Testis (tissue), 5 donors: ENCODE results near the gene PLA2G4D. TPM values are rescaled to one million over a fixed set of nuclear protein-coding genes. Genes with fewer than 3 reads are reported as not detected.

ENCODE experiments used
- DNase-seq: peaks from one replicate; pipeline ENCODE4 v3.0.0-alpha.2; 2019
- H3K27ac ChIP-seq, 2 donors: fragments of 200-600 bp; sonication (generic); one replicate each; pipeline ENCODE4 v1.5.1; 2019
- H3K27me3 ChIP-seq: fragments of 200-600 bp; sonication (generic); one replicate; pipeline ENCODE4 v1.5.1; 2019
- H3K36me3 ChIP-seq: fragments of 200-600 bp; sonication (generic); one replicate; pipeline ENCODE4 v1.5.1; 2017; ENCODE audit warnings: low read depth; ENCODE audit errors: missing control alignments
- H3K4me1 ChIP-seq: fragments of 200-600 bp; sonication (generic); one replicate; pipeline ENCODE4 v1.5.1; 2019
- H3K4me3 ChIP-seq, 2 donors: fragments of 200-600 bp; sonication (generic); one replicate each; pipeline ENCODE4 v1.5.1; 2017 to 2019
- H3K9me3 ChIP-seq: fragments of 200-600 bp; sonication (generic); one replicate; pipeline ENCODE4 v1.5.1; 2017
- POLR2A ChIP-seq: fragments of 450-650 bp; IDR thresholded peaks from one replicate; pipeline ENCODE4 v1.6.1; 2017; ENCODE audit warnings: antibody characterized with exemption, mild to moderate bottlenecking, moderate library complexity
- WGBS, 2 donors: methylation state at CpG; one replicate each; pipeline ENCODE4 v1.1.5; 2018; 5-methylcytosine and 5-hydroxymethylcytosine counted together
- intact Hi-C: fragments of 100-400 bp; cut with DNase I; formaldehyde crosslinking; loops from one replicate; pipeline ENCODE4 v1.15.1; 2023; ENCODE audit warnings: low total_unique reads
- long read RNA-seq, 2 donors: transcript quantifications; one replicate each; lab custom pipeline, GENCODE V29; 2026
- polyA plus RNA-seq: library from polyadenylated mRNA; stranded (reverse); fragments of 350-450 nt; fragmentation: Illumina TruSeq; extraction: RNeasy Lipid Tissue Mini Kit (QIAGEN cat#74804); gene quantifications from one replicate; pipeline ENCODE4 v1.2.3, GENCODE V29; 2014; ENCODE audit warnings: low read depth, low replicate concordance; ENCODE audit not compliant: insufficient read depth
- total RNA-seq, 2 donors: library from RNA; depleted of rRNA; stranded (reverse); fragments of >200 nt; gene quantifications; one replicate each; pipeline ENCODE4 v1.2.3, GENCODE V29; 2016
- TF ChIP-seq, protein P1 (sequence below), 3 experiments: fragments of 450-650 bp in 2 of 3; fragments of 200-600 bp in 1 of 3; sonication (generic) in 1 of 3; IDR thresholded peaks; one replicate each; pipeline ENCODE4 v1.5.1; 2016 to 2019; ENCODE audit warnings: antibody characterized with exemption in 3 of 3, mild to moderate bottlenecking in 2 of 3, moderate library complexity in 1 of 3

PLA2G4D gene
- total RNA-seq (under 1 TPM; 0.16 to 0.43 TPM), polyA plus RNA-seq (0.11 TPM)
- long read RNA-seq, donor 1, result 0 reads
- long read RNA-seq, donor 2, result 0 reads

DNA sequence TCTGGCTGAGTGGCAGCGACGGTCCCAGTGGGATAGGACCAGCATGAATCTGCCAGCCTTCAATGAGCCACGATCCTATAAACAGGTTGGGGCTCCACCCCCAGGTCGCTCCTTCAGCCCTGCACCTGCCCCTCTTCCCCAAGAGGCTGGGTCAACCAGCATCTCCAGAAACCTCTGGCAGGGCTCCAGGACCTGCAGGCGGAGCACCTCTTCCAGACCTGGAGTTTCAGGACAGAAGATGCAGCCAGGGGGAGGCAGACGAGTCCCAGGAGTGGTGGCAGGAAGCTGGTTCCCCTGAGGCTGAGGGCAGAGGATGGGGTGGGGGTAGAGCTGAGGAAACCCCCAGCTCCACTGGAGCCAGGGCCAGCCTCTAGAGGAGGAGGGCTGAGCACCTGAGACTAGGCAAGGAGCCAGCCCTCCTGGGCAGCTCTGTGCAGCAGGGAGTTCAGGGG is at the start of gene PLA2G4D:
Gene PLA2G4D, minus strand, starts transcription at position 51 of the 452 bp plus-strand sequence. CDS start 103 bp downstream, outside the sequence.
- WGBS, 2 donors, result 81 to 87% methylated on average over 3 to 6 of the region's 6 CpGs
- Histone ChIP-seq H3K4me3 (no peak within 1 kb of the TSS), H3K9me3 (no peaks in the 10 kb centered on the region), H3K27ac (no peak within 1 kb of the TSS), H3K27me3 (no peaks in the 10 kb centered on the region), H3K4me1 (peaks cover 13% of the 10 kb centered on the region), H3K36me3 (no peaks in the 10 kb centered on the region)
- DNase-seq, result no peak
- TF ChIP-seq, protein P1, sequence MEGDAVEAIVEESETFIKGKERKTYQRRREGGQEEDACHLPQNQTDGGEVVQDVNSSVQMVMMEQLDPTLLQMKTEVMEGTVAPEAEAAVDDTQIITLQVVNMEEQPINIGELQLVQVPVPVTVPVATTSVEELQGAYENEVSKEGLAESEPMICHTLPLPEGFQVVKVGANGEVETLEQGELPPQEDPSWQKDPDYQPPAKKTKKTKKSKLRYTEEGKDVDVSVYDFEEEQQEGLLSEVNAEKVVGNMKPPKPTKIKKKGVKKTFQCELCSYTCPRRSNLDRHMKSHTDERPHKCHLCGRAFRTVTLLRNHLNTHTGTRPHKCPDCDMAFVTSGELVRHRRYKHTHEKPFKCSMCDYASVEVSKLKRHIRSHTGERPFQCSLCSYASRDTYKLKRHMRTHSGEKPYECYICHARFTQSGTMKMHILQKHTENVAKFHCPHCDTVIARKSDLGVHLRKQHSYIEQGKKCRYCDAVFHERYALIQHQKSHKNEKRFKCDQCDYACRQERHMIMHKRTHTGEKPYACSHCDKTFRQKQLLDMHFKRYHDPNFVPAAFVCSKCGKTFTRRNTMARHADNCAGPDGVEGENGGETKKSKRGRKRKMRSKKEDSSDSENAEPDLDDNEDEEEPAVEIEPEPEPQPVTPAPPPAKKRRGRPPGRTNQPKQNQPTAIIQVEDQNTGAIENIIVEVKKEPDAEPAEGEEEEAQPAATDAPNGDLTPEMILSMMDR (IDR thresholded peaks at IDR 0.05), result no peak
- TF ChIP-seq POLR2A, result no peak
- intact Hi-C loops, result no loop called here

DNA sequence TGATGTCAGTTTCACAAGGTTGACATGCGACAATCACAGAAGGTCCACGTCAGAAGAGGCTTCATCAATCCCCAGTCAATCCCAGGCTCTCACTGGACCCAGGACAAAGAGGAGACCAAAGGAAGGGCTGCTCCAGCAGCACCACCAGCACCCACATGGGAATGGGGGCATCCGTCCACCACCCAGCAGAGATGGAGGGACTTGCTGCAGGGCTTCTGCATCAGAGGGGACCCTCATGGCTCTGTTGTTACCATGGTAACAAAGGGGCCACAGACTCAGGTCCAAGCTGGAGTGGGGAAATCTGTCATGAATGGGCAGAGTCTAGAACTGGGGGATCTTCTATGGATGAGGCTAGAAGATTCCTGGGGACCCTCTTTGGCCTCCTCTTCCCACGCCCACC is 49.0 kb upstream of the PLA2G4D start:
- H3K27ac ChIP-seq, result no peak overlapping the region
- H3K36me3 ChIP-seq, result no peaks in the 10 kb centered on the region
- H3K9me3 ChIP-seq, result no peaks in the 10 kb centered on the region
- 93 to 94% methylated on average over 4 of the region's 4 CpGs for WGBS, 2 donors
- no peak for DNase-seq
- no peaks in the 10 kb centered on the region for H3K27me3 ChIP-seq
- no peak overlapping the region for H3K4me3 ChIP-seq
- intact Hi-C loops, result no loop called here
- H3K4me1 ChIP-seq, result no peaks in the 10 kb centered on the region
- TF ChIP-seq, protein P1 (IDR thresholded peaks at IDR 0.05), result no peak
- no peak for TF ChIP-seq POLR2A

DNA sequence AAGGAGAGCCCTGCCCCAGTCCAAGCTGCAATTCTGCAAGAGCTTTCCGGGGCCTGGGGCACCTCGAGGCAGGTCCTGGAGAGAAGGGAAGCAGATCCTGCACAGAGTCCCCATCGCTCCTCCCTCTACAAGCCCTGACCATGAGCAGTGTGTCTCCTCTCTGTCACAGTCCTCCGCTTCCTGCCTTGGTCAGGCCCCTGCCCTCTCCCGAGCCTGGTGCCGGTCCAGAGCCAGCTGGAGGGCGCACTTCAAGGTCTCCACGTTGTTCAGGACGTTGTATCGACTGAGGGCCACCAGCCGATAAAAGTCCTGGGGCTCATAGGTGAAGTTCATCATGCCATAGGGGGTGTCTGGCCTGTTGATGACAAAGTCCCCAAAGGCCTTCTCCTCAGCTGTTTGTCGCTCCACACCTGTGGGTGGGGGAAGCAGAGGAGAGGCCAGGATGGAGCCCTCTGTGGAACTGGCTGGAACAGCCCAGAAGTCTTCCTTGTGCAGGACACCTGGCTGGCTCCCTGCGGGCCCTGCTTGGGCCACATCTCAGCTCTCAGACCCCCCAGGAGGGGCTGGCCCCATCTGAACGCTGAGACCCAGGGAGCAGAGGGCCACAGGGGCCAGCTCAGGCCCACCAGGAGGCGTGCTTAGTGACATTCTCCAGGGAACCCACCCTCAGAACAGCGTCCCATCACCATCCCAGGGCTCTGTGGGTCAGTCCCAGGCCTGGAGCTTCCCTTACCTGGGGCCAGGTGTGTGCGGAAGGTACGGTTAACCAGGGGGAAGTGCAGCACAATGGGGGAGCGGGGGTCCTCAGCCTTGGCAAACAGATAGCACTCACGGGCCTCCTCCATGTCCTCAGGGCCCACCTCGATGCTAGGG is 47.7 kb upstream of the PLA2G4D start:
- intact Hi-C loops, result no loop called here

DNA sequence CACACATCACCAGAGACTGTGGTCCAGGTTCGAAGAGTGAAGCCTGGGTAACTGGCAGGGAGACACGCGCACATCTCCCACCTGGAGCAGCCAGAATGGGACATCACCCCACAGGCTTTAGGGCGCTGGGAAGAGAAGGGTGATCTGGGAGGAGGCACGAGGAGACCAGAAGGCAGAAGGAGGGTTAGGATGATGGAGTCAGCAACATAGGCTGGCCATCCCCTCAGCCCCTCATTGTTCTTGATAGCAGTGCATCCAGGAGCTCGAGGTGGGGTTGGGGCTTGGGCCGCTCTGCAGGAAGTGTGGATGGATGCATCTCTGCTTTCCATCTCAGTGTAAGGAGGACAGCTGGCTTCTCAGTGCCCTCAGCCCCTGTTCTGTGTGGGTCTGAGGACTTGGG is 46.9 kb upstream of the PLA2G4D start:
- DNase-seq, result no peak
- 92% methylated on average over 6 to 7 of the region's 7 CpGs for WGBS, 2 donors
- no peak for TF ChIP-seq POLR2A
- TF ChIP-seq, protein P1 (IDR thresholded peaks at IDR 0.05), result no peak
- H3K36me3 ChIP-seq, result no peaks in the 10 kb centered on the region
- intact Hi-C loops, result no loop called here
- H3K27me3 ChIP-seq, result no peaks in the 10 kb centered on the region
- no peak overlapping the region for H3K4me3 ChIP-seq
- H3K27ac ChIP-seq, result no peak overlapping the region
- H3K9me3 ChIP-seq, result no peaks in the 10 kb centered on the region
- no peaks in the 10 kb centered on the region for H3K4me1 ChIP-seq

More for the DNA sequence above, 47.7 kb upstream of the PLA2G4D start:
- Histone ChIP-seq H3K4me3 (no peak overlapping the region), H3K27ac (no peak overlapping the region), H3K27me3 (no peaks in the 10 kb centered on the region), H3K36me3 (no peaks in the 10 kb centered on the region), H3K9me3 (no peaks in the 10 kb centered on the region), H3K4me1 (no peaks in the 10 kb centered on the region)
- WGBS, 2 donors, result 81 to 84% methylated on average over 14 to 20 of the region's 21 CpGs
- DNase-seq, result no peak
- TF ChIP-seq POLR2A, result no peak
- TF ChIP-seq, protein P1 (IDR thresholded peaks at IDR 0.05), result no peak
